Measurements from ENCODE around the gene ZCCHC3.

The ZCCHC3 gene

DNA sequence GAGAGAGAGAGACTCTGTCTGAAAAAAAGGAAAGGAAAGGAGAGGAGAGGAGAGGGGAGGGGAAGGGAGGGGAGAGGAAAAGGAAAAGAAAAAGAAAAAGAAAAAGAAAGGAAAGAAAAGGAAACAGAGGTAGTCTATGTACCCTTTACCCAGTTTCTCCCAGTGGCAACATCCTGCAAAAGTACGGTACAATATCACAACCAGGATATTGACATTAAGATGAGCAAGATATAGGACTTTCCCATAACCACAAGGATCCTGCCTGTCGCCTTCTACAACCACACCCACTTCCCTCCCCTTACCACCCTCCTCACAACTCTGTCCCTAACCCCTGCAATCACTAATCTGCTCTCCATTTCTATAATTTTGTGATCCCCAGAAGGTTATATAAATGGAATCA, 10.9 kb upstream of the ZCCHC3 start:
- DNase-seq (ENCODE audit: low read depth): no peak

DNA sequence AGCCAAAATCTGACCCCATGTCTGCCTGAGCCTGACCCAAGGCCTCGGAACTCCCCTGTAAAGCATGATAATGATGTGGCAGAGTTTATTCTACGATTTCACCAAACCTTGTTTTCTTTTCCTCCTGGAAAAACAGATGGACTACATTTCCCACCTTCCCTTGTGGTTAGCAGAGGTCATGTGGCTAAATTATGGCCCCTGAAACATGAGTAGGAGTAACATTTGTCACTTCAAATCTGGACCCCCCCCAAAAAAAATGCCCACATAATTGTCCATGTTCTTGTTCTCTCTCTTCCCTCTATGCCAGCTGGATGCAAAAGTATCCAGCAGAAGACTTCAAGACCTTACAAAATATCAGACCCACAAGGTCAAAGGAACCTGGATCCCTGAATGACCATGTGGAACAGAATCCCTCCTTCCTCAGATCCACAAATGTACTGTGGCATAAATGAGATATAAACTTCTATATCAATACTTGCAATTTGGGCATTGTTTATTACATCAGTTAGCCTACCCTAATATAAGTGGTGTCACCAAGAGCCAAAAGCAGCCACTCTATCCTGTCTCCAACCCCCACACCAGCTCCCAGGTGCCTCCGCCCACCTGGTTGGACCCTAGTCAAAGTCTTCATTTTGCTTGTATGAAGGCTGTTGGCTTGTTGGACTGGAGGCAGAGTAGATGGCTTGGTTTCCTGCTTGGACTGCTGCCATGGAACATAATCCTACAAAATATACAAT, 8.2 kb upstream of the ZCCHC3 start:
- no peak for DNase-seq (ENCODE audit: low read depth)

DNA sequence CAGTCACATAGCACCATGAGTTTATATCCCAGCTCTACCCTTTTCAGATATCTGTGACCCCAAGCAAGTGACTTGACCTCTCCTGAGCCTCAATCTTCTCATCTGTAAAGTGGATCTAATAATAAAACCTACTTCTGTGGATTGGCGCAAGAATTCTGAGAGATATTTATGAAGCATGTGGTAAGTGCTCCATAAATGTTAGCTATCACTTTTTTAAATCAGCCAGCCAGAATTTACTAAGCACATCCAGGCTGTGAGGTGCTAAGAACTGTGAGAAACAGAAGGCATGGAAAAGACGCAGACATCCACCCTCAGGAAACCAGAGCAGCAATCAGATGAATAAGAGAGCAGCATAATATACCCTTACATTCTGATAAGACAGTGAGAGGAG, 7.7 kb upstream of the ZCCHC3 start:
- no peak for DNase-seq (ENCODE audit: low read depth)

DNA sequence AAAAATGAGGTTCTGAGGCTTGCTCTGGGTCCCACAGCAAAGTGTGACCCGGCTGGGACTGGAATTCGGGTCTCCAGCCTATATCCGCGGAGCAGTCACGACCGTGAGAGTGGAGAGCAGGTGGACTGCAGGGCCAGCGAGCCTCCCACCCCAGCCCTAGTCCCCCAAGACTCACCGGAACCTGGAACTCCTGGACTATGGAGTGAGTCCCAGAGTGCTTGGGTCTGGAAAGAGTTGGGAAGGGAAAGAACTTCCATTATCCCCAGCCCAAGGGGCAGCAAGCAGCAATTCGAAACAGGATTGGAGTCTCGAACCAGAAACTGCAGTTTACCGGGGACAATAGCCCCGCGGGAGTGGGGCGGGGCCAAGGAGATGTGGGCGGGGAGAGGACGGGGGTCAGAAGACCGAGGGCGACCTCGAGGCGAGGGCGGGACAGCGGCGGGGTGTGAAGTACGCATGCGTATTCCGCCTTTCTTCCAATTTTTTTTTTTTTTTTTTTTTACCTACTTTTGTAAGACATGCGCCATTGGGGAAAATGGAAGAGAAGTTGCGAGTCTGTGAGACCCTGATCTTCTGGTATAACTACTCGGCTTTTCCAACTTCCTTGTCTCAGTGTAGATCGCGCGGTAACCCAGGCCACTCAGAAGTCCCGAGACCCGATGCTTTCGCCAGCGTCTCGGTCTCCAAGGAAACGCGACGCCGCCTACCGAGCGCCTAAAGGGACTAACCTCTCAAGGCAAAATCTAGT, 7.1 kb upstream of the ZCCHC3 start, which contains the start of gene C20orf96:
Gene C20orf96, minus strand, starts transcription at position 667 of the 748 bp plus-strand sequence. Its CDS starts 140 bp downstream, at position 527.
- DNase-seq (ENCODE audit: low read depth): peak; percentile 73

DNA sequence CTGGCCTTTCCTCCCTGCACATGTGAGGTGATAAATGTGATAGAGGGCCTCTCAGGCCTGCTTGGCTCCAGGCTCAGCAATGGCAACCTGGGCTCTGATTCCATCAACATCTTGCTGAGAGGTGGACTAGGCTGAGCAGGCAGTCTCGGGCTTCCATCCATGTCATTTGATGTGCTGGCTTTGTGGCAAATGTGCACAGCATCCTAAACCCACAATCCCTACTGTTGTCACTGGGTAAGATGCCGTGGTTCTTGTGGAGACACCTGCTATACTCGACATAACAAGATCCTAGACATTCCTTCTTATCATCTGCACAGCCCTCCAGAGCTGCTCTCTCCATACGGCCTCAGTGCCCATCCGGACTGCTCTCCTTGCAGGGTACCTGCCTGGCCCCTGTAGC, 2.8 kb upstream of the ZCCHC3 start:
- DNase-seq (ENCODE audit: low read depth): no peak

- DNase-seq (ENCODE audit: low read depth): no peak
Measured at GRCh38 chr20:295804-296203, 1.6 kb upstream of the ZCCHC3 start.

- DNase-seq (ENCODE audit: low read depth): peak; percentile 26
Measured at GRCh38 chr20:297925-298775, 780 bp downstream of the ZCCHC3 start.

DNA sequence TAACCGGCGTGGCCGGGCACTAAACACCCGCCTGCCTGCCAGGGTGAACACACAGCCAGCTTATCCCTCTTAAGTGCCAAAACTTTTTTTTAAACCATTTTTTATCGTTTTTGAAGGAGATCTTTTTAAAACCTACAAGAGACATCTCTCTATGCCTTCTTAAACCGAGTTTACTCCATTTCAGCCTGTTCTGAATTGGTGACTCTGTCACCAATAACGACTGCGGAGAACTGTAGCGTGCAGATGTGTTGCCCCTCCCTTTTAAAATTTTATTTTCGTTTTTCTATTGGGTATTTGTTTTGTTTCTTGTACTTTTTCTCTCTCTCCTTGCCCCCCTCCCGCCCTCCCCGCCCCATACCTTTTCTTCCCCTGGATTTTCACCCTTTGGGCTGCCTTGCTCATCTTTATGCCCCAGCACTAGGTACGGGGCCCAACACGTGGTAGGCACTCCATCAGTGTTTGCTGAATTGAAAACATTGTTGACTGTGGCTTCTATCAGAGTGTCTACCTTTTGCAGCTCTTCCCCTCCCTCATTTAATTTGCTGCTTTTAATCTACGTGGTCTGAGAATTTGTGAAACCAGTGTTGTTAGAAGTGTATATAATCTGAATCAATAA, 1.5 kb downstream of the ZCCHC3 start:
- DNase-seq (ENCODE audit: low read depth): no peak

DNA sequence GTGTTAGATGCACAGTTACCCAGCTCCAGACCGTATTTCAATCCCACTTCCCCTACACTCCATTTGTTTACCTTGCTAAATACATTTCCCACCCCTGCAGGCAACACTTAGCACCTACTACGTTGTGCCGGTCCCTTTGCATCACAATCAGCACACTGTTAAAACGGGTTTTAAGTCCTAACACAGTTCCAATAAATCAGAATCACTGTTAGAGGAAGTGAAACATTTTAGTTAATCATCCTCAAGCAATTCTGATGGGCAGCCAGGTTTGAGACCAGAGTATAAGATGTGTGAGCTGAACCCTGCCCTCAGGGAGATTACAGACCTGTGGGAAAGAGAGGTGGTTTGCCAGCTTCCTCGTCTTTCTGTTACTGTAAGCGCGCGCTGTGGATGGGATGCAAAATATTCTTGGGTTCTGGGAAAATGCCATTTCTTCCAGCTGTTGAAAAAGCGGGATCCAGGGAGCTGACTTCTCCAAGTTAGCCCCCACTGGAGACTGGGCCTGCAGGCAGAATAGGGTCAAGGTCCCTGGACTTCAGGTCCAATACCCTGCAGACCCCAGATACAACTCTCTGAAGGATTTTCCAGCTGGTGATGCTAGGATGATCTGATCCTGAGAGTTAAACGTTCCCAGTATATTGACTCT, 3.1 kb downstream of the ZCCHC3 start:
- no peak for DNase-seq (ENCODE audit: low read depth)

DNA sequence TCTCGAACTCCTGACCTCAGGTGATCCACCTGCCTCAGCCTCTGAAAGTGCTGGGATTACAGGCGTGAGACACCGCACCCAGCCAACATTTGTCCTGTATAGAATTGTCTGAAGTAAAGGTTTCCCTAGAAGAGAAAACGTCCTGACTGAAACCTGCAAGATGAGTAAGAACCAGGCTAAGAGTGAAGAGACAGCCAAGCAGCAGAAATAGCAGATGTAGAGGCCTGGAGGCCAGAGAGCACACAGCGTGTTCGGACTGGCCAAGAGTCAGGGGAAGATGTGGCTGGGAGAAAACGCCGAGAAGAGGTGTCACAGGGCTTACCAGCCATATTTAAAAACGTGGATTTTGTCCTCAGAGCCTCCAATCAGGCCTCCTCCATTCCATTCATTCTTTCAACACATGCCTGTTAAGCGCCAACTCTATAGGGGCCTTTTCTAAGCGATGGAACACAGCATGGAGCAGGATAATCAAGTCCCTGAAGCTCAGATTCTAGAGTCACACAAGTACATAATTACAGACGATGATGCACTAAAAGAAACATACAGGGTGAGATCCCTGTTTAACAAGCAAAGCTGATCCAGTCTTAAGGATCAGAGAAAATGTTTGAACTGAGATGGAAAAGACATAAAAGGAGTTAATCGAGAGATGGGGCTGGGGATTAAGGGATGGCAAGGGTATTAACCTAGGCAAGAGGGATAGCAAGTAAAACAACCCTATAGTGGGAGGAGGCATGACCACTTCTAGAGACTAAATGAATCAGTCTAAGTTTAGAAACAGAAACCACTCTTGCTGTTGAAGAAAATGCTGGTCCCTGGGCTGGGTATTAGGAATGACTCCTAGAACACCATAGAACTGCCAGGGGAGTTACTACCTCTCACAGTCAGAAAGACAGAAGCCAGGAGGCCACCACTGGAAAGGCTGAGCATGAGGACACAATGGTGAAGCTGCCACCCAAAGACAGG, 4.8 kb downstream of the ZCCHC3 start:
- DNase-seq (ENCODE audit: low read depth): no peak

DNA sequence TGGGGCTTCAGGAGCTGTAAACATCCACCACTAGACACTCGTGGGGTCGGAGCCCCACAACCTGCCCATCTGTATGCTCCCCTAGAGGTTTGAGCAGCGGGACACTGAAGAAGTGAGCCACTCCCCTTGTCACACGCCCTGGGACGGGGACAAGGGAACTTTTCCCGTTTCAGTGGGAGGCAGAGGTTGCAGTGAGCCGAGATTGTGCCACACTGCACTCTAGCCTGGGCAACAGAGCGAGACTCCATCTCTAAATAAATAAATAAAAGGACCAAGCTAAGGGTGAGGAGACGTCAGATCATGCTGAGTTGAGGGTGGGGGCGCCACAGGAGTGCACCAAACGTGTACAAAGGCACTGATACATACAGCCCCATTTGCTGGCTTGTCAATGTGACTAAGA, 8.4 kb downstream of the ZCCHC3 start:
- DNase-seq (ENCODE audit: low read depth): no peak

DNA sequence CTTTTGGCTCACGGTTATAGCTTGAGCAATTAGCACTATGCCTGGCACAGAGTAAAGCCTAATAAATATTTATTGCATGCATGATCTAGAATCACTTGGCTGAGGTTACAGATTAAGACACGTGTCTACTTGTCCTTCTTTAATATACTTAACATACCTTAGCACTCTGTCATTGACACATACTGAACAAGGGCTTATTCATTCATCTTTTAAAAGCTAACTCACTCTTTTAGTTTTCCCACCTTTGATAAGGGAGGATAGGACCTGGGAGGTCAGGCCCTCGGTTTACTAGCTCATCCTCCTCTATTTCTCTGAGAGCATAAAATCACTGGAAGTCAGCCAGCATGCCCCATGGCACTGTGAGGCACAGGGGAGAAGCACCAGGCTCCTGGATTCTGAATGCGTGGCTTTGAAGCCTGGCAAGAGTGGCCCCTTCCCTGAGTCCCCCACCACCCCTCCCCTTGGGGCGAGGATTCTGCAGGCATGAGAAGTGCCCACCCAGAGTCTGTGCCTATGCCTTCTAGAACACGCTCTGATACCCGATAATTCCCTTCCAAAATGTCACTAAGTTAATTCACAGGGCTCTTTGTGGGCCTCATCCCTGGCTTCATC, 11.2 kb downstream of the ZCCHC3 start:
- DNase-seq (ENCODE audit: low read depth): no peak

DNA sequence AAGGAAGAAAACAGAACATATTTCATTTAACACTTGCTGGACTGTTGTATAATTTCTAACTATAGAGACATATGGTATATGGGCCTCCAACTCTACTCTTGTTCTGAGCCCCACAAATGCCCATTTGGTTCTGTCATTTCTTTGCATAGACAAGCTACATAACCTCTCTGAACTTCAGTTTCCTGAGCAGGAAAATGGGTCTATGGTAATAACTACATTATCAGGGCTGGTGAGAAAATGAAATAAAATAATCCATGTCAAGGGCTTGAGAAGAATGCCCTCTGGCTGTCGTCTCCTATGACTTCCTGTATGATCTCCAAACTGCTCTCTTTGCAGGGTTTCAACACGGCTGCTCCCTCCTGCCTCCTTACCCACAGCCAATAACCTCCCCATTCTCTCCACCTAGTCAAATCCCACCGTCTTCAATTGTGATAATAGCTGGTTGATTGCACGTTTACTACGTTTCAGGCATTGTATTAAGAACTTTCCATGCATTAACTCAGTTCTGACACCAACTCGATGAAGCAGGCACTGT, 12.0 kb downstream of the ZCCHC3 start:
- no peak for DNase-seq (ENCODE audit: low read depth)

GRCh38 chr20:309841-310644, 12.7 kb downstream of the ZCCHC3 start:
- DNase-seq (ENCODE audit: low read depth): peak; percentile 60

GRCh38 chr20:310645-311044, 13.3 kb downstream of the ZCCHC3 start:
- DNase-seq (ENCODE audit: low read depth): no peak

DNA sequence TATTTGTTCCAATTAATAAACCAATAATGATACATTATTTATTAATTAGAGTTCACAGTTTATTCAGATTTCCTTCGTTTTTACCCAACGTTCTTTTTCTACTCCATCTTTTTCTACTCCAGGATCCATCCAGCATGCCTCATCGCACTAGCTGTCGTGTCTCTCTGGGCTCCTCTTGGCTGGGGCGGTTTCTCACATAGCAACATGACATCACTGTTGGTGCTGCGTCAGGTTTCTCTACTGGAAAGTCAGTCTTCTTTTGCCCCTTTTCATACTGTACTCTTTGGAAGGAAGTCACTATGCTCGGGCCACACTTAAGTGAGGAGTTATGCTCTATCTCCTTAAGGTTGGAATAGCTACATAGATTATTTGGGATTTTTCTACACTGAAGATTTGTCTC, 14.2 kb downstream of the ZCCHC3 start:
- no peak for DNase-seq (ENCODE audit: low read depth)

GRCh38 chr20:312067-312466, 14.7 kb downstream of the ZCCHC3 start:
- no peak for DNase-seq (ENCODE audit: low read depth)

- DNase-seq (ENCODE audit: low read depth): no peak
Measured at GRCh38 chr20:312866-313265, 15.5 kb downstream of the ZCCHC3 start.

- no peak for DNase-seq (ENCODE audit: low read depth)
Measured at GRCh38 chr20:313402-313801, 16.0 kb downstream of the ZCCHC3 start.

All from activated T-helper 9 cell treated with anti-CD3 and anti-CD28 coated beads, Interleukin-2, amount 50 U/mL, for 16 hours (primary cell).